IPS DF 4.7 (cell line): Measurements from ENCODE around the gene ARGLU1.

Experiments
- DNase-seq: peaks from one replicate; pipeline ENCODE4 v3.0.0-alpha.2; 2013; ENCODE audit warnings: low spot score; ENCODE audit errors: extremely low read depth

Gene ARGLU1

DNA sequence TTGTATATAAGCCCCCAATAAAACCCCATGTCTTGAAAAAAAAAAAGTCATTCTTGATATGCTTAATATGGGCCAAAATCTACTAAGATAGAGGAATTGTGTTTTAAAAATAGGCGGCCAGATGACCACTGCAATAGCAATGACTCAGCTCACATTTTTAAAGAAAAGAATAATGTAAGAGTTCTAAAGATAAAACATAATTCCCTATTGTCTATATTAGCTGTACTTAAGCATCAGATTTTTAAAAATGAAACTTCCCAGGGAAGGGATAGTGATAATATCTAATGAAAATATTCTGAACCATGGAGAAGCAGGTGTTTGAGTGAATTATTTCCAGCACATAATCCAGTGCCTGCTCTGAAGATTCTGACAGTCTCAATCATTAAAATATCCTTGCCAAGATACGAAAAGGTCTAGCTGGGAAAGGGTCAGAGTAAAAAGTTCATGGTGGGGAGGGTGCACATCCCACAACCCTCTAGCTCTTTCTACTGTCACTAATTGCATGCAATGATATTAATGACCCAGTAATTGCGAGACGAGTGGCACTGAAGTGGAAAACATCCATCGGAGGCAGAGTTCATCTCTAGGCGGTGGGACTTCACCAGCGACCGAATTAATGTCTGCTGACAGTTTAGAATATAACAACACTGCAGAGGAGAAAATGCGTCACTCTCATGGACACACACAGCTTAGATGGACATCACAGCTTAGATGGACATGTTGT, 64.0 kb downstream of the ARGLU1 start:
- no peak for DNase-seq

DNA sequence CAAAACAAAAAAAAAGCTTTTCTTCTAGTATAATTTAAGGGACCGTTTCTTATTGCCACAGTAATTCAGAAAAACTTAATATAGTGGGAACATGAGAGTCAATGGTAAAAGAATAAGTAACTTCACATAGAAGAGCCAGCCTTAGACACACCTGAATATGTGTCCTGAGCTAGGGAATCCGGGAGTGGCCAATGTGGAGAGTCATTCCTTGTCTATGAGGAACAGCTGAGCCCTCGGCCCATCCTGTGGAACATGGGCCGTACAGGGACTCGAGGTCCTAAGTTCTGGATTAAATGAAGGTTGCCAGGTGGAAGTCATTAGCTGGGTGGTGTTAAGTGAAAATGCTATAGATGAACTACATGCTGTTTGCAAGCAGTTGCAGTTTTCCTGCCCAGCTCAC, 64.7 kb downstream of the ARGLU1 start:
- no peak for DNase-seq

DNA sequence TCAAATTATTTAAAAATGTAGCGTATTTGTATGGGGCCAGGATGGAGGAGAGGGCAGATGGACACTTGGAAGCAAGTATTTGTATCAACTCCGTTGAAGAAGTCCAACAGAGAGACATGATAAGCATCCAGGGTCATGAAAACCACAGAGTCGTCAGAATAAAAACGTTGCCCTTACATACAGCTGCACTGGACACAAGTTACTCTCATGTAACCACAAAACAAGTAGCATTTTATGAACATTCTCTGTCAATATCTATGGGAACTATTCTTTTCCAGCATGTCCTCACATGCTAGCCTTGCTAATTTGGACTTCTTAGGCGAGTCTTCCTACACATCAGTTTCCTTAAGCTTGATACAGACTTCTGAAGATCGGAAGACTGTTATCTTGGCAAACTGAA, 67.5 kb downstream of the ARGLU1 start:
- no peak for DNase-seq

DNA sequence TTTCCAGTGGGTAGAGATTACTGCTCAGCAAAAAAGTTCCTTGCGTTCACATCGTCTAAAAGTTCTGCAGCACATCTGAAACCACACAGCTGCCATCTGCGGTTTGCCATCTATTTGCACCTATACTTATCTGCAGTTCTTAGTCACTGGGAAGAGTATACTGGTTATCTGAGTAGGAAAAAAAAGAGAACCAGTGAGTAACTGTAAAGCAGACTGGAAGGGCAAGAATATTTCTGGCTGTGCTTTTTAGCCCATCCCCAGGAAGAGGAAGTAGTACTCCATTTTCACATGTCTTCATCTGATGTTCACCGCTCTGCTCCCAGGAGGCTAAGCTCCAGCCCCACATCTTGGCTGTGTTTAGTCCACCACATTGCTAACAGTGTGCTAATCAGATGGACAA, 68.0 kb downstream of the ARGLU1 start:
- DNase-seq = no peak

DNA sequence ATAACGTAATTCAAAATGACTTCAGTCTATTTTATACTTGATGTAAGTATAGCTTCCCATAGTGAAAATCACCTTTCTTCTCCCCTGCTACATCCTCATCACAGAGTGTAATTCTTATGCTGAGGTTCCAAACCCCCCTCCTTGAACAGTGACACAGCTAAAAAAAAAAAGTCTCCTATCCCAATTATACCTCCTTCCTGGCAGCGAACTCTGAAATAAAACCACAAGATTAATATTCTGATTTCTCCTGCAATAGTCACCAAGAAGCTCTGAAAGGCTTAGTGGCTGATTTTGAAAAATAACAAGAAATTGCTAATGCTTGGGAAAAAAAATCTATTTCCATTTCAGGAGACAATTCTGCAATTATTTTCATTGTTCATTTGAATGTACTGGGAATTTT, 68.8 kb downstream of the ARGLU1 start:
- DNase-seq = no peak

DNA sequence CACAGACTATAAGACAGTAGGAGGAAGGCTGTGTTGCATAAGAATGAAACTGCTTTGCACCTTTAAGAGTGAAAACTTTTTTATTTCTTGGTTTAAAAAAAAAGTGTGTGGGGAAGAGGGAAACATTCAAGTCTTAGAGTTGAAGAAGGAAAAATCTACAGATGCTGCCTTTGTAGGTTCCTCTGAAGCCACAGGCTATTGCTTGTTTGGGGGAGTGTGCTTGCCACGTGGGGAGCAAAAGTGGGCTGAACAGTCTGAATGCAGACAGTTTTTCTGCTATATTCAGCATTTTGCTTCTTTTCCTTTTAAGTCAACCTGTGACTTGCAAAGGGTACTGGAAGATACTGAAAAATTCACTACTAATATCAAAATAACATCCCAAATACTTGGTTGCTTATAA, 69.4 kb downstream of the ARGLU1 start:
- DNase-seq = no peak

DNA sequence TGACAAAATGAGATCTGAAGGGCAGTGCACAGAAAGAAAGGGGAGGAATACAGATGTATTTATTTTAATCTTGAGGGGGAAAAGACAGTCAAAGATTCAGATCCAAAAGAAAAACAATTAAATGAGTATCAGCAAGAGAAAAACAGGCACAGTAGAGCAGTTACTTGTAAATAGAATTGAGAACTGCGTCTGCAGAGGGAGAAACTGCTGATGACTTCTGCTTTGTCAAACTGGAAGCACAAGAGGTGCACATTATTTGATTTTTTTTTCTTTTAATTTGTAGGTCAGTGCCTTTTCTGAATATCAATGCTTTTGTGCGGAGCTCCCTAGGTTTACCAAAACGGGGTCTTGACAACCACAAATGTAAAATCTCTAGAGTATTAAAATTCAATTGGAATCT, 69.8 kb downstream of the ARGLU1 start:
- no peak for DNase-seq

DNA sequence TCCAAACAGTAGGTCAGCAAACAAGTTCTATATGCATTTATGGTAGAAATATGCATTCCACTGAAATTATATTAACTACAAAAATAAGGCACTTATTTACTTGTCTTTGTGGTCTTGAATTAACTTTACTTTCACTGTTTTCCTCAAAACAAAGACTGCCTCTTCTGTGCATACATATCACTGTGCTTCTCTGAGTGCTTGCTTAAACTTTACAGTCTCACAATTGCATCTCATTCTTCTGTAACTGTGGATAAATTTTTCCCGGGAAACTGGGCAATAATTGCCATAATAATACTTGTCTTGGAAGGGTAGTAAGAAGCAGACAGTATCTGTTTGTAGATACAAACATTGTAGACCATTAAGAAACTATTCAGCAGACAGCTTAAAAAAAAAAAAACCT, 70.9 kb downstream of the ARGLU1 start:
- no peak for DNase-seq

DNA sequence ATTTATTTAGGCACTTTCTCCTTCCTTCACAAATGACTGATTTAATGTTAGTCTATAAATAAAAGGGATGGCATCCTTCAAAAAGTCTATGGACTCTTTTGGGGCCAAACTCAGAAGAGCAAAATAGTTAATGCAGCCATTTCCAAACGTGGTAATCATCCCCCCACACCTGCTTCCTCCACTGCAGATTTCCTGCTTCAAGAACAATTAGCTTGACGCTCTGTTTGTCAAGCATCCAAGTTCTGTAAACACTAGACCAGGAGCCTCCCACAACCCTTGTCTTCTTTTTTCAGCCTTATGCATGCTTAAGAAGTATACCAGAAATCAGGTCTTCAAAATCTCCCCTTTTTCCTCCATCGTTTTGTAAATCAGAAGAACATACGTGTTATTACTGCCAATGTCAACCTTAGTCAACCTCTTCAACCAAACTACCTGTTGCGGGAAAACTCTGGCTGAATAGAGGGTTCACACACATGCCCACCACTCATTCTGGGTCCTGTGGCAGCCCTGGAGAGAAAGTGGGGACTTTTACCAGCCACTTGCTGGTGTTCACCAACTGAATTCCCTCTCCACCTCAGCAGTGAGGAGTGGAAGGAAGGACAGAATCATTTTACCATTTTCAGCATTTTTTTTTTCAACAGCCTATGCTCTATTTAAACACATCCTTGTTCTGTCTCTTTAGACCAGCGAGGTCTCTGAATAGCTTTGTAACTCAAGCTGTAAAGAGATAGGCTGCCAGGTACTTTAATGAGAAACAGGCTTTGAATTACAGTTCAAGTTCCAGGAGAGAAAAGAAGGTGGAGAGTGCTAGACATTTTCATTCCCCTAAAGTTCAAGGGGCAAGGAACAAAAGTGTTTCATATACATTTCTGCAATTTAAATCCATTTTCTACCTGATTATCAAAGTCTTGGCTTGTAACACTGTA, 71.6 kb downstream of the ARGLU1 start:
- no peak for DNase-seq

DNA sequence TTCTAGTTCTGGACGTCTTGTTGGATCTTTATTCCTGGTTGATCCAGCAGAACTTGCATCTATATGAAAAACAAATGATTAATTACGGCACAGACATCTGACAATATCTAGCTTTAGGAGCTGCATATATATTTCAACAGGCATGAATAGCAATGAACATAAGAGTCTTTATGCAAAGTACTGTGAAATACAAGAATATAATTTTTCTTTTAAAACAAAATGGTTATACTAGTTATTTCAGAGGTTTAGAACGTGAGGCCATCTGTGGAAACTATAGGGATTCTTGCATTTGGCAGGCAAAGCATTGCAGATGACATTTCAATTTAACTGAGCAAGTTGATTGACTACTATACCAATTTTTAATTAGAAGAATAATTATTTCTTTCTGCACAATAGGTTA, 73.0 kb downstream of the ARGLU1 start:
- no peak for DNase-seq

DNA sequence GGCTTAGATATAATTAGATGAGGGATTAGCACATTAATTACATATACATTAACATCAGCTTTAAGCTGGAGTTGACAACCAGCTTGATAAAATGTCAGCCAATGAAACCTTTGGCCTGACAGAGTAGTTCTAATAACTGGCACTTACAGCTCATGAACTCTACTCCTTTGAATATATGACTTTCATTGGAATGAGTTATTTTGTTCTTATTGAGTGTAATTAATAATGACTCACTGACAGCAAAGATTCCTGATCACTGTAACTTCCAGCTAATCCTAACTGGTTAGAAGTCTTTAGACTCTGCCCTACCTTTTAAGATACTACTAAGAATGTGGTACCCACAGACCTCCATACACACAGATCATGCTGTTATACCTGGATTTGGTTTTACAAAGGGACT, 73.4 kb downstream of the ARGLU1 start:
- DNase-seq = no peak

DNA sequence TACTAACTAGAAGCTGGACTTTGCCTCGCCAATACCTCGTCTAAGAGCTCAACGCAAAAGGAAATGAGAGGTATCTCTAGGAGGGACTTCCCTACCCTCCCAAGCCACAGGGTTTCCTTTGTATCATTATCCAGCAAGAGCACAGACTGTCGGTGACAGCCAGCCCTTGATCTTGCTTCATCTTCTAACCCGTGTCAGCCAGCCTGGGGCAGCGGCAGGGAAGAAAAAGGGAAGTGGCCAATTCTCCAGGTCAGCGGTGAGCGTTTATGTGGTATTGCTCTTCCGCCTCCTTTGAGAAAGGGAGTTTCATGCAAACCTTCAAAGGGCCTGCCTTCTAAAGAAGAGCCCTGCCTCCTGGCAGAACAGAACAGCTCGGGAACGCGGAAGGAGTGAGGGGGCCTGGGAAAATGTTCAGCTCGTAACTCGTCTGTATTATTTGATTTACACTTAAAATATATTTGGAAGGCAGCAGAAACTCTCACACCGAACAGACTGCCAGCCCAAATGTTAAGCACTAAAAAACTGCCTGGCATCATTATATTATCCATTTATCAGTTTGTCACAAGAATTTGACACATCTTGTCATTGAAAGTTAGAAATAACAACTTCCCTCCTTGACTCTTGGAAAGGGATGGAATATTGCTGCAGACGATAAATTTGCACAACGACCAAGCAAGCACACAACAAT, 74.3 kb downstream of the ARGLU1 start:
- no peak for DNase-seq

DNA sequence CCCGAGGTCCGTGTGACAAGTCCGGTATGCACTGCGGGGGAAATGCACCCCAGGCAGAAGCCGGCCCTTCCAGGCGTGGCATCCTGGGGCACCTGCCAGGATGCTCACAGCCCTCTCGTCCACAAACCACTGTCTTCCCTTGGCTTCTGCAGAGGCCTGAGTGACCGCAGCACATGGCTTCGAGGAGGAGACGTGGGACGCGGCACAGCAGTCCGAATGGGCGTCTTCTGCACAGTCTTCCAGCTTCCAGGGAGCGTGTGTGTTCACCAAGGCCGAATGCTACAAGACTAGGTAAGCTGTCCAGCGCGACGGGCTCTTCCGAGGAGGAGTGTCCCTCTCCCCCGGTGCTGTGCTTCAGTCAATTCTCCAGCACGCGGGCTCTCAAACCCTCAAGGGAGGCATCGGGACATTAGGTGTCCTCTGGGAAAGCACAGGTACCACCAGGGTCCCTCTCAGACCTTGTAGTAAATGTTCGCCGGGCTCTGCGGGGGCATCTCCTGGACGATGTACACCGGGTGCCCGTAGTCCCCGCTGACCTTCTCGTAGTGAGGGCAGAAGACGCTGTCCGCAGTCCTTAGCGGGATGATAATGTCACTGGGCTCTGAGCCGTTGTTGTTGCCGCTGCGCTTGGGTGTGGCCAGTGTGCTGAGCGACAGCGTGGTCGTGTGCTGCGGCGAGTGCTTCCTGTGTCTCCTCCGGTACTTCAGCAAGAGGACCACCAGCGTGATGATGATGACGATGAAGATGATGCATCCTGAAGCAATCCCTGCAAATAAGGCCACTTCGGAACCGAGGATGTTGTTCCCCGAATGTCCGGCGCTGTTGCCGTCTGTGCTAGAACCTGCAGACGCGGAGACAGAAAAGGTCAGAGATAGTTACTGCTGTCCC, 75.1 kb downstream of the ARGLU1 start:
- no peak for DNase-seq

DNA sequence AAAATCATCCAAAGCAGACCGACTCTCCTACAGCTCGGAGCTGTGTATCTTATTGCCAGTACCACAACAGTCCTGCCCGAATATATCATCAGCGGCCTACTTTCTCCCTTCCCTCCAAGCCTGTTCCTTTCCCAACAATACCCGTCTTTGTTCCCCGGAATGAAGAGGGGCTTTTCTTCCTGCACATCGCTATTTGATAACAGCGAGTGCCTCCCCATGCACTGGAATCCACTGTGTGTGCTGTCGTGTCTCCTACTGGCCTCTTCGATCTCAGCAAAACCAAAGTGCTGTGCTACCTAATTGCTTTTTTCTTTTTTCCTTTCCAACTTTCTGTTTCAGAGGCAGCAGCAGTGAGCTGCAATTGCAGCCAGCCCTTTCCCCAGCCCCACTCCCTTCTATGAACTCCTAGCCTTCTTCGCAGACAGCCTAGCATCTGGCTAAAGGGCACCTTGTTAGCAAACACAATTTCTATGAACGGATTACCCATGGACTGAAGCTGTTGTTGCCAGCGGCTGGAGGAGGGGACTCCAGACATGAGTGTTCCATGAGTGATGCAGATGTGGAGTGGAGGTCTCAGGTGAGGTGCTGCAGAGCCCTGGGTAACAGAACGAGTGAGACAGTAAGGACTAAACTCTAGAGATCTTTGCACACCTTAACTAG, 75.9 kb downstream of the ARGLU1 start:
- no peak for DNase-seq
